Measurements from ENCODE around the gene ENTPD8. TPM values are rescaled to one million over a fixed set of nuclear protein-coding genes. Genes with fewer than 3 reads are reported as not detected.

The ENTPD8 gene
- total RNA-seq, 1 experiment from 2014 or later = 5.4 TPM

DNA sequence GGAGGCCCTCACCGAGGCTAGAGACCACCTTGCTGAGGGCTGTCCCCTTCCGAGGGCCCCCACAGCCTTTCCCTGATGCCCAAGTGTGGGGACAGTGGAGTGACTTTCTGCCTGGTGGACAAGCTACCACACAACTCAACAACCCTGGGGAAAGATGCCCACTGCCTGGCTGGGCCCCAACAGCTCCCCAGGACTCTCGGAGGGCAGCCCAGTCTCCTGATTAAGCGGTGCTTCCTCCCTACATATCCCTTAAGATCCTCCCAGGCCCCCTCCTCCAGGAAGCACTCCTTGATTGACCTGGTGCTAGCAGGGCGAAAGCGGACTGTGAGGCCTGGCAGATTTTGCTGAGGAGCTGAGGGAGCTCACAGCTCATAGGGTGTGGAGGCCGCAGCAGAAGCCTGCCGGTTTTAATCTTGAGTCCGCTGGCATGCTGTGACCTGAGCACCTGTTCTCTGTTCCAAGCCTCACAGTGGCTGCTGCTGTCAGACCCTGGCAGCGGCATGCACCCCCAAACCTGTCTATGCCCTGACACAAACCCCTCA, 15.8 kb upstream of the ENTPD8 start:
- H3K27me3 ChIP-seq (ENCODE audit: insufficient read depth, low read depth) = no peaks in the 10 kb centered on the region
- H3K27ac ChIP-seq = no peak overlapping the region
- H3F3A ChIP-seq (ENCODE audit: insufficient read depth, low read depth) = peaks cover 9% of the 10 kb centered on the region; the same call in 1 of the 2 replicates
- CTCF ChIA-PET = no interaction called here
- no peak overlapping the region for H3K4me3 ChIP-seq
- no peaks in the 10 kb centered on the region for H3K9me3 ChIP-seq (ENCODE audit: insufficient read depth, low read depth)
- H4K20me1 ChIP-seq (ENCODE audit: insufficient read depth) = no peaks in the 10 kb centered on the region
- no TSS peak for BruUV-seq (replicated peaks)
- intact Hi-C loops (cut with micrococcal nuclease; ENCODE audit: unreplicated experiment) = no loop called here
- DNase-seq = no peak
- H3K36me3 ChIP-seq (ENCODE audit: low read depth) = peaks cover 3% of the 10 kb centered on the region; the same call in 1 of the 2 replicates
- no peak overlapping the region for H3K4me2 ChIP-seq
- 0 out of 2 replicates have a peak, but pooled peaks cover 3% of the 10 kb centered on the region for H3K79me2 ChIP-seq (ENCODE audit: low read depth)
- 0 out of 2 replicates have a peak, but pooled peaks cover 4% of the 10 kb centered on the region for H3K4me1 ChIP-seq (replicated peaks; ENCODE audit: insufficient read depth)
- no peaks in the 10 kb centered on the region for H3K9me2 ChIP-seq (ENCODE audit: insufficient read depth)
- TF ChIP-seq, protein P1, sequence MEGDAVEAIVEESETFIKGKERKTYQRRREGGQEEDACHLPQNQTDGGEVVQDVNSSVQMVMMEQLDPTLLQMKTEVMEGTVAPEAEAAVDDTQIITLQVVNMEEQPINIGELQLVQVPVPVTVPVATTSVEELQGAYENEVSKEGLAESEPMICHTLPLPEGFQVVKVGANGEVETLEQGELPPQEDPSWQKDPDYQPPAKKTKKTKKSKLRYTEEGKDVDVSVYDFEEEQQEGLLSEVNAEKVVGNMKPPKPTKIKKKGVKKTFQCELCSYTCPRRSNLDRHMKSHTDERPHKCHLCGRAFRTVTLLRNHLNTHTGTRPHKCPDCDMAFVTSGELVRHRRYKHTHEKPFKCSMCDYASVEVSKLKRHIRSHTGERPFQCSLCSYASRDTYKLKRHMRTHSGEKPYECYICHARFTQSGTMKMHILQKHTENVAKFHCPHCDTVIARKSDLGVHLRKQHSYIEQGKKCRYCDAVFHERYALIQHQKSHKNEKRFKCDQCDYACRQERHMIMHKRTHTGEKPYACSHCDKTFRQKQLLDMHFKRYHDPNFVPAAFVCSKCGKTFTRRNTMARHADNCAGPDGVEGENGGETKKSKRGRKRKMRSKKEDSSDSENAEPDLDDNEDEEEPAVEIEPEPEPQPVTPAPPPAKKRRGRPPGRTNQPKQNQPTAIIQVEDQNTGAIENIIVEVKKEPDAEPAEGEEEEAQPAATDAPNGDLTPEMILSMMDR (conservative IDR thresholded peaks at IDR 0.05) = no peak
- TF ChIP-seq EZH2 (IDR thresholded peaks at IDR 0.05; ENCODE audit: low read depth) = no peak
- POLR2A ChIA-PET (ENCODE audit: unreplicated experiment) = interaction anchor here (0.6 kb wide), 1 partner anchor 57 kb away, joined by 6 read pairs; no protein-coding TSS in a partner anchor
- H2AFZ ChIP-seq = no peak overlapping the region

DNA sequence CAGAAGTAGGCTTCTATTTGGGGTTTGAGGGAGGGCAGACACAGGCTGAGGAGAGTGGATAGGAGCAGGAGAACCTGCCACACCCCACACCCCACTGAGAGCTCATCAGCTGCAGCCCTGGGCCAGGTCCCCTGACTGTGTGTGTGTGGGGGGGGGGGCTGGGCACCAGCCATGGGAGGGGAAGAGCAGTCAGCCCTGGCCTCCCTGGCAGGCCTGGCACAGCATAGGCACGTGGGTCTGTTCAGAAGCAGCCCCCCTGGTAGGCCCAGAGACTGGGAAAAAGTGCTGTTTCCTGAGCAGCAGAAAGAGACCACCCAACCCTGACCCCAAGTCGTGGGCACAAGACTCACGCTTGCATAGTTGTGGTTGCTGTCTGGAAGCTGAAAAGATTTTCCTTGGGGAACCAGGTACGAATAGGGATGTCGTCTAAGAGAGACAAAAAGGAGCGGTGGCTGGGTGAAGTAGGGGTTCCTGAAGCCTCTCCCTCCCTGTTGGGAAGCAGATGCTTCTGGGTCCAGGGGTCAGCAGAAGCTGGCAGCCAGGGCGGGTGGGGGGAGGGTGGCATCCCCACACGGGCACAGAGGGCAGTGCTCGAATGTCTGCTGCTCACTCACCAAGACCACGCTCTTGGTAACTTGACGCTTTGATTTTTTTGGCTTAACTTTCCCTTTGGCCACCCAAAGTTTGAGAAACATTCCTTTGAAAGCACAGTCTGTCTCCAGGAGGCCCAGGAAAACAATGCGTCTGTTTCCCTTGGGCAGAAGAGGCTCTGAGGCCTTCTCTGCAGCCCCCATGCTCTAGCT, 15.1 kb upstream of the ENTPD8 start:
- CTCF ChIA-PET = no interaction called here
- TF ChIP-seq EZH2 (IDR thresholded peaks at IDR 0.05; ENCODE audit: low read depth) = no peak
- TF ChIP-seq, protein P1 (conservative IDR thresholded peaks at IDR 0.05) = no peak

DNA sequence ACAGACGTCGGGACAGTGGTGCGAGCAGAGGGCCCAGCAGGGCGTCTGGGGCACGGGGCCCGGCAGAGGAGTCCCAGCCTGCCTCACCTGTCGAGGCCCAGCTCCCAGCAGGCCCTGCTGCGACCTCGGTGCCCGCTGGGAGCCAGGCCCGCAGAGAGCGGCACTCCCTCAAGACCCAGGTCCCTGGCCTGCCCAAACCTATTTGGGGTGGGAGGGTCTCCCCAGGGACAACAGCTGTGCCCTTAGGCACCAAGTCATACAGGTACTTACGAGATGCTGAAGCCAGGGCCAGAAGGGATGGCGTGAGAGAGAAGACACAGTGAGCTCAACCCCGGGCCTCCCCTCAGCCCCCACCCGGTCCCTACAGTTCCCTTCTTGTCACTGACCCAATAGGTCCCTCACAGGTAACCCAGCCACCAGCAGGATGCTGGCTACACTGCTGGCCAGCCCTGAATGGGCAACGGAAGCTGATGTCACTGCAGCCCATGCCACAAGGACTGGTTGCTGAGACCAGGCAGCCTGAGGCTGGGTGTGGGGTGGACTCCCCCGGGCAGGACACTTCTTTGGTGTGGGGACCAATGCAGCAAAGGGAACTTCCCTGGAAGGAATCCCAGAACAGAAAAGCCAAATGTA, 14.3 kb upstream of the ENTPD8 start:
- intact Hi-C loops (cut with micrococcal nuclease; ENCODE audit: unreplicated experiment) = no loop called here
- no peak overlapping the region for H2AFZ ChIP-seq
- BruUV-seq (replicated peaks) = no TSS peak
- H3K4me3 ChIP-seq = no peak overlapping the region
- no peak overlapping the region for H3K4me2 ChIP-seq
- 0 out of 2 replicates have a peak, but pooled peaks cover 4% of the 10 kb centered on the region for H3K4me1 ChIP-seq (replicated peaks; ENCODE audit: insufficient read depth)
- H3K9me2 ChIP-seq (ENCODE audit: insufficient read depth) = no peaks in the 10 kb centered on the region
- DNase-seq = no peak
- no peak overlapping the region for H3K27ac ChIP-seq
- peaks cover 9% of the 10 kb centered on the region; the same call in 1 of the 2 replicates for H3F3A ChIP-seq (ENCODE audit: insufficient read depth, low read depth)
- H3K79me2 ChIP-seq (ENCODE audit: low read depth) = 0 out of 2 replicates have a peak, but pooled peaks cover 3% of the 10 kb centered on the region
- POLR2A ChIA-PET (ENCODE audit: unreplicated experiment) = no interaction called here
- no peaks in the 10 kb centered on the region for H4K20me1 ChIP-seq (ENCODE audit: insufficient read depth)
- no peaks in the 10 kb centered on the region for H3K27me3 ChIP-seq (ENCODE audit: insufficient read depth, low read depth)
- CTCF ChIA-PET = no interaction called here
- H3K36me3 ChIP-seq (ENCODE audit: low read depth) = peaks cover 3% of the 10 kb centered on the region; the same call in 1 of the 2 replicates
- TF ChIP-seq EZH2 (IDR thresholded peaks at IDR 0.05; ENCODE audit: low read depth) = no peak
- TF ChIP-seq, protein P1 (conservative IDR thresholded peaks at IDR 0.05) = no peak
- no peaks in the 10 kb centered on the region for H3K9me3 ChIP-seq (ENCODE audit: insufficient read depth, low read depth)

More for the DNA sequence above, 15.1 kb upstream of the ENTPD8 start:
- peaks cover 3% of the 10 kb centered on the region; the same call in 1 of the 2 replicates for H3K36me3 ChIP-seq (ENCODE audit: low read depth)
- H3K79me2 ChIP-seq (ENCODE audit: low read depth) = 0 out of 2 replicates have a peak, but pooled peaks cover 3% of the 10 kb centered on the region
- intact Hi-C loops (cut with micrococcal nuclease; ENCODE audit: unreplicated experiment) = no loop called here
- POLR2A ChIA-PET (ENCODE audit: unreplicated experiment) = no interaction called here
- H3K27me3 ChIP-seq (ENCODE audit: insufficient read depth, low read depth) = no peaks in the 10 kb centered on the region
- 0 out of 2 replicates have a peak, but pooled peaks cover 4% of the 10 kb centered on the region for H3K4me1 ChIP-seq (replicated peaks; ENCODE audit: insufficient read depth)
- no peak overlapping the region for H3K4me3 ChIP-seq
- DNase-seq = no peak
- no peaks in the 10 kb centered on the region for H3K9me3 ChIP-seq (ENCODE audit: insufficient read depth, low read depth)
- H3K27ac ChIP-seq = no peak overlapping the region
- peaks cover 9% of the 10 kb centered on the region; the same call in 1 of the 2 replicates for H3F3A ChIP-seq (ENCODE audit: insufficient read depth, low read depth)
- no TSS peak for BruUV-seq (replicated peaks)
- H4K20me1 ChIP-seq (ENCODE audit: insufficient read depth) = no peaks in the 10 kb centered on the region
- no peak overlapping the region for H3K4me2 ChIP-seq
- H2AFZ ChIP-seq = no peak overlapping the region
- no peaks in the 10 kb centered on the region for H3K9me2 ChIP-seq (ENCODE audit: insufficient read depth)

Data from PC-9 (cell line).